Glutamatergic neuron (in vitro differentiated cells): Measurements from ENCODE around the gene CDK8. TPM values are rescaled to one million over a fixed set of nuclear protein-coding genes. Genes with fewer than 3 reads are reported as not detected.

ENCODE experiments used
- DNase-seq: peaks from one replicate; pipeline ENCODE4 v3.0.0; 2022
- H3K27ac Mint-ChIP-seq: one replicate; pipeline ENCODE4 v1.8.0; 2020; ENCODE audit warnings: mild to moderate bottlenecking, mixed read lengths, inconsistent platforms; ENCODE audit not compliant: unreplicated experiment
- H3K27me3 Mint-ChIP-seq: one replicate; pipeline ENCODE4 v1.8.0; 2020; ENCODE audit warnings: mild to moderate bottlenecking, moderate library complexity, mixed read lengths, inconsistent platforms; ENCODE audit not compliant: unreplicated experiment
- H3K36me3 Mint-ChIP-seq: one replicate; pipeline ENCODE4 v1.8.0; 2020; ENCODE audit warnings: mild to moderate bottlenecking, mixed read lengths, inconsistent platforms; ENCODE audit not compliant: unreplicated experiment
- H3K4me1 Mint-ChIP-seq: one replicate; pipeline ENCODE4 v1.8.0; 2020; ENCODE audit warnings: mild to moderate bottlenecking, low read depth, mixed read lengths, inconsistent platforms; ENCODE audit not compliant: unreplicated experiment
- H3K4me3 Mint-ChIP-seq: one replicate; pipeline ENCODE4 v1.8.0; 2020; ENCODE audit warnings: mild to moderate bottlenecking, mixed read lengths, inconsistent platforms; ENCODE audit not compliant: unreplicated experiment
- H3K9me3 Mint-ChIP-seq: one replicate; pipeline ENCODE4 v1.8.0; 2020; ENCODE audit warnings: mild to moderate bottlenecking, moderate library complexity, mixed read lengths, inconsistent platforms; ENCODE audit not compliant: unreplicated experiment
- long read RNA-seq: library from polyadenylated mRNA; unstranded; transcript quantifications from one replicate; pipeline ENCODE4 v2.0.0, GENCODE V29; 2020; ENCODE audit not compliant: unreplicated experiment
- total RNA-seq: library from RNA; stranded (reverse); fragmentation: NEBNext Ultra II Directional; extraction: Animal tissue kit (Norgen Biotek cat#: 25700); gene quantifications from one replicate; pipeline ENCODE4 v1.2.1, GENCODE V29; 2021; ENCODE audit not compliant: unreplicated experiment
- TF ChIP-seq, protein P1 (sequence below): fragments of 200-600 bp; sonication (generic); IDR thresholded peaks from one replicate; pipeline ENCODE4 v1.5.0; 2021; ENCODE audit not compliant: partially characterized antibody, unreplicated experiment

Gene CDK8
- 27.9 TPM for total RNA-seq
- long read RNA-seq, partial matches to known transcripts = 1 of 2 reads
- long read RNA-seq, other reads (novel, unspliced or antisense) = 1 of 2 reads

DNA sequence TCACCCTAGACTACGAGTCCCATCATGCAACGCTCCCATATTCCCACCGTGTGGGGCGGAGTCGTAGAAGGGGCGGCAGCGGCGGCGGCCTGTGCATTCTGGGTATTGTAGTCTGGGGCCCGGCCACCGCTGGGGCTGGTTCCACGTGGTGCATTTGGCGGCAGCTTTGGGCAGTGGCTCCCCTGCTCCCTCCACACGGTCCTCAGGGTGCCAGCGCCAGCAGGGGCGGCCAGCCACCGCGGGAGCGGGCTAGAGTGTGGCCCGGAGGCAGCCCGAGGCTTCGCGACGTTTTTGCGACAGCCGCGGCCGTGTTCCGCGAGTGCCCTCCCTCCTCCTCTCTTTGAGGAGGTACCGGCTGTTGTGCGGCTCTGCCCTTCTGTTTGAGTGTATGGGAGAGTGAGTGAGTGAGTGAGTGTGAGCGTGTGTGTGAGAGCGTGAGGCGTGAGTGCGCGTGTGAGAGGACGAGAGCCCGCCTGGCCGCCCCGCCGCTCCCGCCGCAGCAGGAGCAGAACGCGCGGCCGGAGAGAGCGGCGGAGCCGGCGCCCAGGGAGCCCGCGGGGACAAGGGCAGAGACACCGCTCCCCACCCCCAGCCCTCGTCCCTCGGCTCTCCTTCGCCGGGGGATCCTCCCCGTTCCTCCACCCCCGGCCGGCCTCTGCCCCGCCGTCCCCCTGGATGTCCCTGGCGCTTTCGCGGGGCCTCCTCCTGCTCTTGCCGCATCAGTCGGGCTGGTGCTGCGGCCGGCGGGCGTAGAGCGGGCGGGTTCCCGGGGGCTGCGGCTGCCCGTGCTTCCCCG, at the start of gene CDK8:
Gene CDK8 (plus strand): TSS at position 343 of the 796 bp plus-strand sequence. CDS start 513 bp downstream, outside the sequence.
- H3K9me3 Mint-ChIP-seq = peaks cover 5% of the 10 kb centered on the region
- H3K4me1 Mint-ChIP-seq = peaks cover 19% of the 10 kb centered on the region
- peaks cover 8% of the 10 kb centered on the region for H3K27me3 Mint-ChIP-seq
- H3K36me3 Mint-ChIP-seq = no peaks in the 10 kb centered on the region
- DNase-seq = peak; percentile 90
- peak within 1 kb of the TSS; percentile 97 for H3K27ac Mint-ChIP-seq
- peak within 1 kb of the TSS; percentile 96 for H3K4me3 Mint-ChIP-seq
- TF ChIP-seq, protein P1, sequence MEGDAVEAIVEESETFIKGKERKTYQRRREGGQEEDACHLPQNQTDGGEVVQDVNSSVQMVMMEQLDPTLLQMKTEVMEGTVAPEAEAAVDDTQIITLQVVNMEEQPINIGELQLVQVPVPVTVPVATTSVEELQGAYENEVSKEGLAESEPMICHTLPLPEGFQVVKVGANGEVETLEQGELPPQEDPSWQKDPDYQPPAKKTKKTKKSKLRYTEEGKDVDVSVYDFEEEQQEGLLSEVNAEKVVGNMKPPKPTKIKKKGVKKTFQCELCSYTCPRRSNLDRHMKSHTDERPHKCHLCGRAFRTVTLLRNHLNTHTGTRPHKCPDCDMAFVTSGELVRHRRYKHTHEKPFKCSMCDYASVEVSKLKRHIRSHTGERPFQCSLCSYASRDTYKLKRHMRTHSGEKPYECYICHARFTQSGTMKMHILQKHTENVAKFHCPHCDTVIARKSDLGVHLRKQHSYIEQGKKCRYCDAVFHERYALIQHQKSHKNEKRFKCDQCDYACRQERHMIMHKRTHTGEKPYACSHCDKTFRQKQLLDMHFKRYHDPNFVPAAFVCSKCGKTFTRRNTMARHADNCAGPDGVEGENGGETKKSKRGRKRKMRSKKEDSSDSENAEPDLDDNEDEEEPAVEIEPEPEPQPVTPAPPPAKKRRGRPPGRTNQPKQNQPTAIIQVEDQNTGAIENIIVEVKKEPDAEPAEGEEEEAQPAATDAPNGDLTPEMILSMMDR = no peak

DNA sequence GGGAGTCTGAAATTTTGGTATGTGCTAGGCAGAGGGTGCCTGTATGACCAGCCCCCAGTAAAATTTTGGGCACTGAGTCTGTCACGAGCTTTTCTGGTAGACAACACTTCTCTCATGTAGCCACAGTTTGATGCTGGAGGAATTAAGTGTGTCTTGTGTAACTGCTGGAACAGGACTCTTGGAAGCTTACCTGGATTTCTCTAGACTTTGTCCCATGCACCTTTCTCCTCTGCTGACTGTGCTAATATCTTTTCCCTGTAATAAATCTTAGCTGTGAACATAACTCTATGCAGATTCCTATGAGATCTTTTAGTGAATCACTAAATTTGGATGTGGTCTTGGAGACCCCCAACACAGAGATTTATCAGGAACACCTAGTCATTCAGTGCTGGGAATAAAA, 45.6 kb upstream of the CDK8 start:
- H3K4me1 Mint-ChIP-seq = no peaks in the 10 kb centered on the region
- no peak for DNase-seq
- TF ChIP-seq, protein P1 = no peak
- no peaks in the 10 kb centered on the region for H3K9me3 Mint-ChIP-seq
- no peaks in the 10 kb centered on the region for H3K36me3 Mint-ChIP-seq
- peaks cover 1% of the 10 kb centered on the region for H3K27me3 Mint-ChIP-seq
- H3K27ac Mint-ChIP-seq = no peak overlapping the region
- no peak overlapping the region for H3K4me3 Mint-ChIP-seq

DNA sequence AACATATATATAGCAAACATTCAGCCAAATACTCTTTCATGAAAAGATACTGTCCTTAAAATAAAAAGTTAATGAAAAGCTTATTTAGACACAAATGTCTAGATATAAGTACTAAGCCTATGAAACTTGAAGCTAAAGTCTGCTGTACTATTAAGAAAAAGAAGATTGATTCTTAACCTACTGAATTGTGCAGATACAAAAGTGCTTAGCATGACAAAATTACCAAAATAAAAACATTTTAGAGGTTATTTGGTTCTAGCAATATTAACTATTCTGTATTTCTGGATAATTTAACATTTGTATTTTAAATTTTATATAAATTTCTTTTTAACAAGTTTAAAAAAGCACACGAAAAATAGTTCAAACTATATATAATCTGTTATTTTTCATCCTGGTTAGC, 40.6 kb upstream of the CDK8 start:
- no peak for DNase-seq
- Mint-ChIP-seq H3K9me3 (no peaks in the 10 kb centered on the region), H3K4me3 (no peak overlapping the region)

DNA sequence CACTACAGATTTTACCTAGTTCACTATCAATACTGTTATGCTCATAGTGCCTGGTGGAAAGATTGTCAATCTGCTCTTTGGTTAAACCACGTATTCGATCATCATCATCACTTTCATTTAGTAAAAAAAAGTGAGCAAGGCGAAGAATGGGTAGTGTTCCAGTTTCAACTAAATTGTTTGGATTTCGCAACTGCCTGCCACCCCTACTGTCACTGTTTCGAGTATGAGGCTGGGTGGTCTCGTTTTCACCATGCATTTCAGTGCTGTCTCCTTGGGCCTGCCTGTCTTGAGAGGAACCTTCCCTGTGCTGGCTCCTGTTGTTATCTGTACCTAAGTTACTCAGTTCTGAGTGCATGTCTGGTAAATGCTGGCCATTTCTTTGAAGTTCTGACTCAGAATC, 39.9 kb upstream of the CDK8 start:
- no peaks in the 10 kb centered on the region for H3K36me3 Mint-ChIP-seq
- peaks cover 1% of the 10 kb centered on the region for H3K27me3 Mint-ChIP-seq
- H3K4me1 Mint-ChIP-seq = no peaks in the 10 kb centered on the region
- H3K9me3 Mint-ChIP-seq = no peaks in the 10 kb centered on the region
- no peak overlapping the region for H3K4me3 Mint-ChIP-seq
- TF ChIP-seq, protein P1 = no peak
- H3K27ac Mint-ChIP-seq = no peak overlapping the region
- no peak for DNase-seq

More for the DNA sequence above, 40.6 kb upstream of the CDK8 start:
- Mint-ChIP-seq H3K4me1 (no peaks in the 10 kb centered on the region), H3K36me3 (no peaks in the 10 kb centered on the region), H3K27me3 (peaks cover 1% of the 10 kb centered on the region), H3K27ac (no peak overlapping the region)
- TF ChIP-seq, protein P1 = no peak

DNA sequence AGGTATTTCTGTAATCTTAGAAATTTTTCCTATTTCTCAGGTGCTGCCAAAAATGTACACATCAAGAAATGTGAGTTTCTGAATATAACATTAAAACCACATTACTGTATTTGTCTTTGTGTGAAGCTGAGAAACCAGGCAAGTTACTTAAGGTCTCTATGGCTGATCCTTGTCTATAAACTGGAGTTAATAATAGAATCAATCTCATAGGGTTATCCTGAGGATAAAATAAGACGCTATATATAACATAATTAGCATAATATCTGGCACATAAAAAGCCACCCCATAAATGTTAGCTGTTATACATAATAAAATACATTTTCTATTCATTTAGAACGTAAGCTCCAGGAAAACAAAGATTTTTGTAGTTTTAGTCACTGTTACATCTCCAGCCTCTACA, 37.9 kb upstream of the CDK8 start:
- Mint-ChIP-seq H3K27me3 (peaks cover 1% of the 10 kb centered on the region), H3K4me1 (no peaks in the 10 kb centered on the region), H3K36me3 (no peaks in the 10 kb centered on the region), H3K9me3 (no peaks in the 10 kb centered on the region), H3K4me3 (no peak overlapping the region), H3K27ac (no peak overlapping the region)
- TF ChIP-seq, protein P1 = no peak
- no peak for DNase-seq
